Measurements from ENCODE around the gene HSFX3.
"Not testable (repeated sequence)": the region's sequence is repeated elsewhere in the genome, so short reads cannot be mapped to it uniquely, and the experiment has no call there.

DNA sequence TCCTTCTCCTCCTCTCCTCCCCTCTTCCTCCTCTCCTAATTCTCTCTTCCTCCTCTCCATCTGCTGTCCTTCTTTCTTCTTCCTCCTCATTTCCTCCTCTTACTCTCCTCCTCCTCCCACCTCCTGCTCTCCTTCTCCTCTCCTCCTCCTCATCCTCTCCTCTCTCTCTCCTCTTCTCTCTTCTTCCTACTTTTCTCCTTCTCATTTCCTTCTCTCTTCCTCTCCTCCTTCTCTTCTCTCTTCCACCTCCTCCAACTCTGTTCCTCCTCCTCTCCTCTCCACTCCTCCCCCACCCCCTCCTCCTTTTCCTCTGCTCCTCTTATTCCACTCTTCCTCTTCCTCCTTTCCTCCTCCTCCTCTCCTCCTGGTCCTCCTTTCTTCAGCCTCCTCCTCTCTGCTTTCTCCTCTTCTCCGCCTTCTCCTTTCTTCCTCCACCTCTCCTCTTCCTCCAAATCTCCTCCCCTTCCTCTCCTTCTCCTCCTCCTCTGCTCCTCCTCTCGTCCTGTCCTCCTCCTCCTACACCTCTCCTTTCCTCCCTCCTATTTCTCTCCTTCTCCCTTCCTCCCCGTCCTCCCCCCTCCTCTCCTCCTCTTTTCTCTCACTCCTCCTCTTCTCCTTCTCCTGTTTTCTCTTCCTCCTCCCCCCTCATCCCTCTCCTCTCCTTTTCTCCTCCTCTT is 14.7 kb downstream of the HSFX3 start:
- TF ChIP-seq, protein P1, sequence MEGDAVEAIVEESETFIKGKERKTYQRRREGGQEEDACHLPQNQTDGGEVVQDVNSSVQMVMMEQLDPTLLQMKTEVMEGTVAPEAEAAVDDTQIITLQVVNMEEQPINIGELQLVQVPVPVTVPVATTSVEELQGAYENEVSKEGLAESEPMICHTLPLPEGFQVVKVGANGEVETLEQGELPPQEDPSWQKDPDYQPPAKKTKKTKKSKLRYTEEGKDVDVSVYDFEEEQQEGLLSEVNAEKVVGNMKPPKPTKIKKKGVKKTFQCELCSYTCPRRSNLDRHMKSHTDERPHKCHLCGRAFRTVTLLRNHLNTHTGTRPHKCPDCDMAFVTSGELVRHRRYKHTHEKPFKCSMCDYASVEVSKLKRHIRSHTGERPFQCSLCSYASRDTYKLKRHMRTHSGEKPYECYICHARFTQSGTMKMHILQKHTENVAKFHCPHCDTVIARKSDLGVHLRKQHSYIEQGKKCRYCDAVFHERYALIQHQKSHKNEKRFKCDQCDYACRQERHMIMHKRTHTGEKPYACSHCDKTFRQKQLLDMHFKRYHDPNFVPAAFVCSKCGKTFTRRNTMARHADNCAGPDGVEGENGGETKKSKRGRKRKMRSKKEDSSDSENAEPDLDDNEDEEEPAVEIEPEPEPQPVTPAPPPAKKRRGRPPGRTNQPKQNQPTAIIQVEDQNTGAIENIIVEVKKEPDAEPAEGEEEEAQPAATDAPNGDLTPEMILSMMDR (conservative IDR thresholded peaks at IDR 0.05; ENCODE audit: low read length): not testable (repeated sequence)
- TF ChIP-seq EZH2phosphoT487 (IDR thresholded peaks at IDR 0.05; ENCODE audit: borderline replicate concordance, low read depth, low read length): not testable (repeated sequence)

Measured in OCI-LY7 (cell line).